ENCODE data around the gene PARP11.

PARP11 gene

DNA sequence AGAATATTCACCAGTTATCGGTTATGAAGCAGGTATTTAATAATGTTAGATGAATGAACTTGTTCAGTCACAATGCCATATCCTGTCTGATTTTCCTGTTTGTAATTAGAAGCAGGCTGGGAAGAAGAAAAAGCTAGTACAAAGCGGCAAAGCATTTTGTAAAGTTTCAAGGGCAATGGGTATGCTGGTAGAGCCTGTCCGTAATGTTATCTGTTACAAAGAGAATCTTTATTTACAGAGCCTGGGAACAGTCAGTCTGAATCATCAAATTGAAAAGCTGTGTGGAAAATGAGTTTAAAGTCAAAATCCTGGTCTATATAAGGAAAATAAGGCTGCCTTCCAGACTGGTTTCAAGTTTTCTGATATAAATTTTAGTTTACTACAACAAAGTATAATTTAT lies 40.5 kb downstream of the PARP11 start:
- no peaks in the 10 kb centered on the region for H3K36me3 ChIP-seq (ENCODE audit: control insufficient read depth in 1 of 2, insufficient read depth in 2 of 2, low read length in 2 of 2)
- no peaks in the 10 kb centered on the region for H3K9me3 ChIP-seq (ENCODE audit: control insufficient read depth in 1 of 2, low read length in 2 of 2)
- no peaks in the 10 kb centered on the region for H3K4me1 ChIP-seq (ENCODE audit: control insufficient read depth in 1 of 2, insufficient read depth in 2 of 2, low read length in 2 of 2)
- no peak overlapping the region for H3K4me3 ChIP-seq (ENCODE audit: low read depth in 1 of 2, low read length in 2 of 2)
- no peaks in the 10 kb centered on the region for H3K27me3 ChIP-seq (ENCODE audit: control insufficient read depth in 1 of 2, insufficient read depth in 2 of 2, low read length in 2 of 2)
- H3K9ac ChIP-seq (ENCODE audit: low read depth in 1 of 2, low read length in 2 of 2) = no peak overlapping the region
- H3K27ac ChIP-seq (ENCODE audit: low read depth, low read length) = no peak overlapping the region

DNA sequence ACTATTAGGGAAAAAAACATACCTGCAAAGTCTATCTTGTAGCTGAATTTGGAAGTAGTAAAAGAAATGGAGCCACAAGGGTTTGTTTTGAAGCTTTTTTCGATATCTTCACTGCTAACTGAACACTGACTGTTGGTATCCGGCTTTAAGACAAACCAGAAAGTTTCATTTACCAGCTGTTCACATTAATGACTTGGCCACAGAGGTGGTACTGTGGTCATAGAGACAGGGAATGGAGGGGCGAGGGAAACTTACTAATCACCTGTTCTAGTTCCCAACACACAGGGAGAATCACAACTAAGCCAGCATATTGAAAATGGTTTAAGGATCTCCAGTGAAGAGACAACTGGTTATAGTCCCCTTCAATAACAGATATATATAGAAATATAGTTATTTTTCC lies 44.3 kb downstream of the PARP11 start:
- no peak overlapping the region for H3K27ac ChIP-seq (ENCODE audit: low read depth, low read length)
- no peak overlapping the region for H3K4me3 ChIP-seq (ENCODE audit: low read depth in 1 of 2, low read length in 2 of 2)
- H3K4me1 ChIP-seq (ENCODE audit: control insufficient read depth in 1 of 2, insufficient read depth in 2 of 2, low read length in 2 of 2) = no peaks in the 10 kb centered on the region
- peaks cover 0 to 5% of the 10 kb centered on the region in 2 donors for H3K36me3 ChIP-seq (ENCODE audit: control insufficient read depth in 1 of 2, insufficient read depth in 2 of 2, low read length in 2 of 2)
- no peak overlapping the region for H3K9ac ChIP-seq (ENCODE audit: low read depth in 1 of 2, low read length in 2 of 2)
- H3K9me3 ChIP-seq (ENCODE audit: control insufficient read depth in 1 of 2, low read length in 2 of 2) = no peaks in the 10 kb centered on the region
- H3K27me3 ChIP-seq (ENCODE audit: control insufficient read depth in 1 of 2, insufficient read depth in 2 of 2, low read length in 2 of 2) = no peaks in the 10 kb centered on the region

DNA sequence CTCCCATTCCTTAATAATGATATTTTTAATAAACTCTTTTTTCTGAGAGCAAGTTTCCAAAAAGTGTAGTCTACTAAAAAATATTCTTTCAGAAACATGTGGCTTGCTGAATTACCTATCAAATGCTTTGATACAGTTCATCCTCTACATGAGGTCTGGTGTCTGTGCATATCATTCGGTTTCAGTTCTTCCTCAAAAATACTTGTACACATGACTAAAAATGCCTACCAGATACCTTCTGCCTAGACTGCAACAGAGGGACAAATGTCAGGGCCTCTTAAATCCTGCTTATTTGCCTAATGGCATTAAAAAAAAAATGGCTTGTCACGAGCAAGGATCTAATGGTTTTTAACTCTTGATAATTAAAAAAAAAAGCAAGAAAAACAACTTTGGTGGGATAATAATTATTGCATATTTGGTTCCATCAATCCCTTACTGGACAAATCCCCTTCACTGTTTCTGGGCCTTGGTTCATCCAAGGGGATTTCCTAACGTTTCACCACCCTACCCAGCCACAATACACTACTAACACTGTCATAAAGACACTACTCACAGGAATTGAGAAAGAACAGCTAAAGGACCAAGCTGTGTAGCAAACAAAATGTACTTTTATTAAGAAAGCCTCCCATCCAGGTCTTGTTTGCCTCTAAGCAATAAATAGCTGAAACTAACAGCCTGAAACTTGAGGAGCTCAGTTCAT lies 45.7 kb downstream of the PARP11 start:
- Histone ChIP-seq H3K27me3 (ENCODE audit: control insufficient read depth in 1 of 2, insufficient read depth in 2 of 2, low read length in 2 of 2) (no peaks in the 10 kb centered on the region), H3K4me1 (ENCODE audit: control insufficient read depth in 1 of 2, insufficient read depth in 2 of 2, low read length in 2 of 2) (no peaks in the 10 kb centered on the region), H3K4me3 (ENCODE audit: low read depth in 1 of 2, low read length in 2 of 2) (no peak overlapping the region), H3K36me3 (ENCODE audit: control insufficient read depth in 1 of 2, insufficient read depth in 2 of 2, low read length in 2 of 2) (peaks cover 0 to 5% of the 10 kb centered on the region in 2 donors), H3K27ac (ENCODE audit: low read depth, low read length) (no peak overlapping the region), H3K9ac (ENCODE audit: low read depth in 1 of 2, low read length in 2 of 2) (no peak overlapping the region), H3K9me3 (ENCODE audit: control insufficient read depth in 1 of 2, low read length in 2 of 2) (no peaks in the 10 kb centered on the region)

DNA sequence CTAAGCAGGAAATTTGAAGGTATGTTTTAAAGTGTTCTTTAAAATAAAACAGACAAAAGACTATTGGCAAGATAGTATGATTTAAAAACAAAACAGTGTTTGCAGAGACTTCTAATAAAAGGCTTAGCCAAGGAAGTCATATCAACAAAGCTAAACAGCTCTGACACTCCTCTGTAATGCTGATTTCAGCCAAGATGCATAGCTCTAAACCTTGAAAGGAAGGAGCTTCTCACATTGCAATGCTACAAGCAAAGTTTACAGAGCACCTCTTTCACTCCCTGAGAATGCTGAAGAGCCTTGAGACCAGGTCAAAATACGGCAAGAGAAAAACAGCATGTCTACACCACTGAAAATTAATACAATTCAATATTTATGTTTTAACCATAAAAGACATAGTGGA lies 51.8 kb downstream of the PARP11 start:
- peaks cover 0 to 5% of the 10 kb centered on the region in 2 donors for H3K36me3 ChIP-seq (ENCODE audit: control insufficient read depth in 1 of 2, insufficient read depth in 2 of 2, low read length in 2 of 2)
- no peaks in the 10 kb centered on the region for H3K27me3 ChIP-seq (ENCODE audit: control insufficient read depth in 1 of 2, insufficient read depth in 2 of 2, low read length in 2 of 2)
- H3K4me3 ChIP-seq (ENCODE audit: low read depth in 1 of 2, low read length in 2 of 2) = no peak overlapping the region
- no peaks in the 10 kb centered on the region for H3K4me1 ChIP-seq (ENCODE audit: control insufficient read depth in 1 of 2, insufficient read depth in 2 of 2, low read length in 2 of 2)
- H3K27ac ChIP-seq (ENCODE audit: low read depth, low read length) = no peak overlapping the region
- H3K9me3 ChIP-seq (ENCODE audit: control insufficient read depth in 1 of 2, low read length in 2 of 2) = no peaks in the 10 kb centered on the region
- no peak overlapping the region for H3K9ac ChIP-seq (ENCODE audit: low read depth in 1 of 2, low read length in 2 of 2)

DNA sequence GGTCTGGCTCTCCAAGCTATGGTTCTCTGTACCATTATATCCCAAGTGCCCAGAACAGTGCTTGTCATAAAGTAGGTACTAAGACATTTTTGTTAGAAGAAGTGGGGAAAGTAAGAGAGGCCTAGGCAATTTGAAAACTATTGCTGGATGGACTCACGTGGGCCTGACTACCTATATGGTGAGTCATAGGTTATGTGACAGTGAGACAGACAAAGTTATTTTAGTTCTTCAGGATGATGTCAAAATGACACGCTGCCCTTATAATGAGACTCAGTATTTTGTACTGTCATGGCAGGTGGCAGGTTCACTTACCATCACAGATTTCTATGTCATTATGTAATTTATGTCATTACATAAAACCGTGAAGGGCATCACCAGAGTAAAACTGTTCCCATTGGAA lies 53.1 kb downstream of the PARP11 start:
- no peaks in the 10 kb centered on the region for H3K36me3 ChIP-seq (ENCODE audit: control insufficient read depth in 1 of 2, insufficient read depth in 2 of 2, low read length in 2 of 2)
- no peaks in the 10 kb centered on the region for H3K9me3 ChIP-seq (ENCODE audit: control insufficient read depth in 1 of 2, low read length in 2 of 2)

DNA sequence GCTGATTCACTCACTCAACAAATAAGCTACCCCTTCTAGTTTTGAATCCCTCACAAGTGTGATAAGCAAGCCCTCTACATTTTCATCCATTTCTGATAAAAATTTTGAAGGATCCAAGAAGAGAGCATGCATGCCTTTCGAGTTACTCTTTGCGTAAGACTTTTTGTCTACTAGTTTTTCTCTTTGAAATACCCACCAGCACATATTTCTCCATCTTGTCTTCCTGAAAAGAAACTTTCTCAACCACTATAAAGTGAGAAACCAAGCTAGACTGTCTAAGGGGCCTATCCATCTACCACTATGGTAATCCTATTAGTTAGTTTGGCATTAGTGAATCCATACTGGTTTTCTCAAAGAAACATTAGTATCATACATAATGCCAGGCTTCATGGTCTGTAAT lies 56.9 kb downstream of the PARP11 start:
- no peak overlapping the region for H3K4me3 ChIP-seq (ENCODE audit: low read depth in 1 of 2, low read length in 2 of 2)
- H3K4me1 ChIP-seq (ENCODE audit: control insufficient read depth in 1 of 2, insufficient read depth in 2 of 2, low read length in 2 of 2) = no peaks in the 10 kb centered on the region
- H3K9ac ChIP-seq (ENCODE audit: low read depth in 1 of 2, low read length in 2 of 2) = no peak overlapping the region
- H3K9me3 ChIP-seq (ENCODE audit: control insufficient read depth in 1 of 2, low read length in 2 of 2) = no peaks in the 10 kb centered on the region
- no peak overlapping the region for H3K27ac ChIP-seq (ENCODE audit: low read depth, low read length)
- H3K36me3 ChIP-seq (ENCODE audit: control insufficient read depth in 1 of 2, insufficient read depth in 2 of 2, low read length in 2 of 2) = no peaks in the 10 kb centered on the region
- H3K27me3 ChIP-seq (ENCODE audit: control insufficient read depth in 1 of 2, insufficient read depth in 2 of 2, low read length in 2 of 2) = no peaks in the 10 kb centered on the region

More for the DNA sequence above, 53.1 kb downstream of the PARP11 start:
- Histone ChIP-seq H3K4me3 (ENCODE audit: low read depth in 1 of 2, low read length in 2 of 2) (no peak overlapping the region), H3K9ac (ENCODE audit: low read depth in 1 of 2, low read length in 2 of 2) (no peak overlapping the region), H3K27ac (ENCODE audit: low read depth, low read length) (no peak overlapping the region), H3K27me3 (ENCODE audit: control insufficient read depth in 1 of 2, insufficient read depth in 2 of 2, low read length in 2 of 2) (no peaks in the 10 kb centered on the region), H3K4me1 (ENCODE audit: control insufficient read depth in 1 of 2, insufficient read depth in 2 of 2, low read length in 2 of 2) (no peaks in the 10 kb centered on the region)

DNA sequence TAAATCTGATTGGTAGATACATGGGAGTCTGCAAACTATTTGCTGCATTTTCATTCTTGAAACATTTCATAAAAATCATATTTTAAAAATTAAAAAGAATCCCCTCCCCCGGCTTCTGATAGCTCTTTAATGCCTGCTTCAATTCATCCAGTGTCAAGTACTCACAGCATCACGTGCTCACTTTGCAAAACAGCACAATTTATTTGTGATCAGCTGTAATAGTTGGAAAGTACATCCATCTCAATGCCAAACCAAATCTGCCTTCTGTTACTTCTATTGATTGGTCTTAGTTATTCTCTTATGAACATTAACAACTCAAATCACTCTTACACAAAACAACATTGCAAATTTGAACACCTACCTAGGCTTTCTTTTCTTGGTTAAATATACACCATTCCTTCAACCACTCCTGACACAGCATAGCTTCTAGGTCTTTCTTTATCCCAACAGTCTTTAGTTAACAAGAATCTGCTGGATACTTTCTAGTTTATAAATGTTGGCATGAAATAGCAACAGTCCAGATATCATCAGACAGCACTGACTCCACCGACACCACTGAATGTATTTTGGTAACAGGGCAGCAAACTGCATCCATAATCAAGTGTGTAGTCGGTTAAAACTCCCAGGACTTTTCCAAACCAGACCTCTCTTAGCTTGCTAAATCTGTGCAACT lies 58.0 kb downstream of the PARP11 start:
- Histone ChIP-seq H3K27me3 (ENCODE audit: control insufficient read depth in 1 of 2, insufficient read depth in 2 of 2, low read length in 2 of 2) (no peaks in the 10 kb centered on the region), H3K4me3 (ENCODE audit: low read depth in 1 of 2, low read length in 2 of 2) (no peak overlapping the region), H3K27ac (ENCODE audit: low read depth, low read length) (no peak overlapping the region), H3K36me3 (ENCODE audit: control insufficient read depth in 1 of 2, insufficient read depth in 2 of 2, low read length in 2 of 2) (no peaks in the 10 kb centered on the region), H3K4me1 (ENCODE audit: control insufficient read depth in 1 of 2, insufficient read depth in 2 of 2, low read length in 2 of 2) (no peaks in the 10 kb centered on the region), H3K9ac (ENCODE audit: low read depth in 1 of 2, low read length in 2 of 2) (no peak overlapping the region), H3K9me3 (ENCODE audit: control insufficient read depth in 1 of 2, low read length in 2 of 2) (no peaks in the 10 kb centered on the region)

DNA sequence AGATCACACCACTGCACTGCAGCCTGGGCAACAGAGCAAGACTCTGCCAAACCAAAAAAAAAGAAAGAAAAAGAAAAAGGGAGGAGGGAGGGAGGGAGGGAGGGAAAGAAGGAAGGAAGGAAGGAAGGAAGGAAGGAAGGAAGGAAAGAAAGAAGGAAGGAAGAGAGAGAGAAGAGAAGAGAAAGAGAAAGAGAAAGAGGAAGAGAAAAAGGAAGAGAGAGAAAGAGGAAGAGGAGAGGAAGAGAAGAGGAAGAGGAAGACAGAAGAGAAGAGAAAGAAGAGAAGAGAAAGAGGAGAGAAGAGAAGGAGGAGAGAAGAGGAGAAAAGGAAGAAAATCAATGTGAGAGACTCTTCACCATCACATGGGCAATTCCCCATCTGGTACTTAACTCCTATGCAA lies 62.7 kb downstream of the PARP11 start:
- no peak overlapping the region for H3K27ac ChIP-seq (ENCODE audit: low read depth, low read length)
- H3K9me3 ChIP-seq (ENCODE audit: control insufficient read depth in 1 of 2, low read length in 2 of 2) = no peaks in the 10 kb centered on the region
- no peaks in the 10 kb centered on the region for H3K4me1 ChIP-seq (ENCODE audit: control insufficient read depth in 1 of 2, insufficient read depth in 2 of 2, low read length in 2 of 2)
- H3K27me3 ChIP-seq (ENCODE audit: control insufficient read depth in 1 of 2, insufficient read depth in 2 of 2, low read length in 2 of 2) = no peaks in the 10 kb centered on the region
- H3K9ac ChIP-seq (ENCODE audit: low read depth in 1 of 2, low read length in 2 of 2) = no peak overlapping the region
- H3K36me3 ChIP-seq (ENCODE audit: control insufficient read depth in 1 of 2, insufficient read depth in 2 of 2, low read length in 2 of 2) = peaks cover 0 to 5% of the 10 kb centered on the region in 2 donors
- no peak overlapping the region for H3K4me3 ChIP-seq (ENCODE audit: low read depth in 1 of 2, low read length in 2 of 2)

DNA sequence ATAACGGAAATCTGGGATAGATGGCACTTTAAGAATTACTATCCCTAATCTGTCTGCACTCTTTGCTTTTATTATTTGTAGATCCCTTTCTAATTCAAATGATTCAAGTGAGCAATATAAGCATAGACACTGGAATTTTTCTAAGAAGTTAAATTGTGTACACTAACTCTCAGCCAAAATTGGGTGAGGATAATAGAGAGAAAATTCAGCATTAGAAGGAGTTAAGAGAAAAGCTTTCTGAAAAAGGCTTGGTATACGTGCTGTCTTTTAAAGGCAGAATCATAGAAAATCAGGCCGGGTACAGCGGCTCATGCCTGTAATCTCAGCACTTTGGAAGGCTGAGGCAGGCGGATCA lies 63.2 kb downstream of the PARP11 start:
- no peaks in the 10 kb centered on the region for H3K4me1 ChIP-seq (ENCODE audit: control insufficient read depth in 1 of 2, insufficient read depth in 2 of 2, low read length in 2 of 2)
- peaks cover 0 to 5% of the 10 kb centered on the region in 2 donors for H3K36me3 ChIP-seq (ENCODE audit: control insufficient read depth in 1 of 2, insufficient read depth in 2 of 2, low read length in 2 of 2)
- no peak overlapping the region for H3K9ac ChIP-seq (ENCODE audit: low read depth in 1 of 2, low read length in 2 of 2)
- H3K9me3 ChIP-seq (ENCODE audit: control insufficient read depth in 1 of 2, low read length in 2 of 2) = no peaks in the 10 kb centered on the region
- H3K27ac ChIP-seq (ENCODE audit: low read depth, low read length) = no peak overlapping the region
- H3K4me3 ChIP-seq (ENCODE audit: low read depth in 1 of 2, low read length in 2 of 2) = no peak overlapping the region
- H3K27me3 ChIP-seq (ENCODE audit: control insufficient read depth in 1 of 2, insufficient read depth in 2 of 2, low read length in 2 of 2) = no peaks in the 10 kb centered on the region

DNA sequence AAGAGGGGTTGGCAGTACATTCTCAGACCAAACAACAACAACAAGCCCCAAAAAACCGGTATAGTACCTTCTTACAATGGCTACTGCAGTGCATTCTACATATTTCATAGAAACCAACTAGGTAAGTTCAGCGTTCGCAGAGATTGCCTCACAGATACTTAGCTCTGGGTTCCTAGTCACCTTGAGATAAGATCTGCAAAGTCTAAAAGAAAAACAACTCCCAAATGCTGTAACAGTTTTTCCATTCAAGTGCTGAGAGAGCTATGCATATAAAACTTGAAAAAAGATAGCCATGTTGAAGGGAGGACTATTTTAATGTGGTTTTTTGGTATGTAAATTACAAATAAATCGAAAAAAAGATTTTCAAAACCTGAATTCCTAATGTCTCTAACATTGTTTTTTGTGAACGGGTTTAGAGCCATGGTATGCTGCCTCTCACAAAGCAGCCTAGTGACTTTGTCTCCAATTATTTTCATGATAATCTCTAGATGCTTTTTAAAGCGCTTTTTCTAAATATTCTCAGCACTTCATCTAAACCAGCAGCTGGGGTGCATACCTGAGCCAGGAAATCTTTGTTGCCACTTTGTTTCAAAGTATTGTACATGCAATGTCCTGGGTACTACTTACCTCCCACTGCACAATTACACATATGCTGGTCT lies 63.7 kb downstream of the PARP11 start:
- Histone ChIP-seq H3K36me3 (ENCODE audit: control insufficient read depth in 1 of 2, insufficient read depth in 2 of 2, low read length in 2 of 2) (peaks cover 0 to 5% of the 10 kb centered on the region in 2 donors), H3K27ac (ENCODE audit: low read depth, low read length) (no peak overlapping the region), H3K9ac (ENCODE audit: low read depth in 1 of 2, low read length in 2 of 2) (no peak overlapping the region), H3K27me3 (ENCODE audit: control insufficient read depth in 1 of 2, insufficient read depth in 2 of 2, low read length in 2 of 2) (no peaks in the 10 kb centered on the region), H3K4me3 (ENCODE audit: low read depth in 1 of 2, low read length in 2 of 2) (no peak overlapping the region), H3K9me3 (ENCODE audit: control insufficient read depth in 1 of 2, low read length in 2 of 2) (no peaks in the 10 kb centered on the region), H3K4me1 (ENCODE audit: control insufficient read depth in 1 of 2, insufficient read depth in 2 of 2, low read length in 2 of 2) (no peaks in the 10 kb centered on the region)
